Naive thymus-derived CD4-positive, alpha-beta T cell (primary cell): ENCODE data around the gene AMPD3. TPM values are rescaled to one million over a fixed set of nuclear protein-coding genes. Genes with fewer than 3 reads are reported as not detected.

Experiments used
- ATAC-seq: fragments of 150-1000 bp; cut with Tn5 transposase; 2 replicates; pipeline ENCODE4 v1.10.0; 2021; ENCODE audit warnings: mild to moderate bottlenecking, moderate library complexity
- CTCF ChIA-PET: fragments of 350-600 bp; sonication (Branson Sonifier 250); formaldehyde crosslinking; loops from one replicate; lab custom pipeline; 2021; ENCODE audit warnings: antibody characterized with exemption; lab: Charles Lee
- POLR2A ChIA-PET: fragments of 350-600 bp; sonication (Branson Sonifier 250); formaldehyde crosslinking; loops from one replicate; lab custom pipeline; 2021; ENCODE audit warnings: antibody characterized with exemption, inconsistent platforms; lab: Charles Lee
- DNase-seq, 9 donors: peaks; one replicate each; pipeline versions ENCODE4 v3.0.0 to v3.0.0-alpha.2; 2020 to 2022; ENCODE audit warnings: mixed read lengths in 1 of 9
- H3K27ac ChIP-seq: one replicate; pipeline ENCODE4 v1.7.0; 2013; ENCODE audit warnings: mild to moderate bottlenecking, low read depth, low read length, moderate library complexity
- H3K27me3 ChIP-seq, 2 donors: one replicate each; pipeline ENCODE4 v1.7.0; 2013; ENCODE audit warnings: low read length in 2 of 2, mild to moderate bottlenecking in 2 of 2, moderate library complexity in 2 of 2; ENCODE audit not compliant: control insufficient read depth in 2 of 2, insufficient read depth in 2 of 2
- H3K36me3 ChIP-seq, 3 experiments: 1 replicate in 2 of 3; 2 replicates in 1 of 3; pipeline ENCODE4 v1.7.0; 2013; ENCODE audit warnings: low read length in 3 of 3, mild to moderate bottlenecking in 3 of 3, moderate library complexity in 1 of 3; ENCODE audit not compliant: insufficient read depth in 3 of 3, control insufficient read depth in 2 of 3
- H3K4me1 ChIP-seq, 2 donors: one replicate each; pipeline ENCODE4 v1.7.0; 2013; ENCODE audit warnings: low read length in 2 of 2, mild to moderate bottlenecking in 2 of 2, moderate library complexity in 1 of 2; ENCODE audit not compliant: control insufficient read depth in 2 of 2, insufficient read depth in 2 of 2
- H3K4me3 ChIP-seq: 2 replicates; pipeline ENCODE4 v1.7.0; 2013; ENCODE audit warnings: mild to moderate bottlenecking, low read length
- H3K9me3 ChIP-seq, 3 experiments: 1 replicate in 2 of 3; 2 replicates in 1 of 3; pipeline ENCODE4 v1.7.0; 2013; ENCODE audit warnings: low read length in 3 of 3; ENCODE audit not compliant: control insufficient read depth in 2 of 3
- H3K27ac Mint-ChIP-seq, 9 donors: one replicate each; pipeline ENCODE4 v1.8.0; 2020 to 2022; ENCODE audit warnings: mixed read lengths in 9 of 9, mild to moderate bottlenecking in 8 of 9, moderate library complexity in 5 of 9, inconsistent platforms in 2 of 9
- H3K27me3 Mint-ChIP-seq, 5 donors: one replicate each; pipeline ENCODE4 v1.8.0; 2021 to 2022; ENCODE audit warnings: mixed read lengths in 5 of 5, mild to moderate bottlenecking in 1 of 5
- H3K36me3 Mint-ChIP-seq, 5 donors: one replicate each; pipeline ENCODE4 v1.8.0; 2020 to 2022; ENCODE audit warnings: mixed read lengths in 5 of 5, mild to moderate bottlenecking in 3 of 5, inconsistent platforms in 1 of 5
- H3K4me1 Mint-ChIP-seq, 7 donors: one replicate each; pipeline ENCODE4 v1.8.0; 2020 to 2022; ENCODE audit warnings: mixed read lengths in 7 of 7, mild to moderate bottlenecking in 3 of 7, inconsistent platforms in 1 of 7
- H3K4me3 Mint-ChIP-seq, 10 donors: one replicate each; pipeline ENCODE4 v1.8.0; 2020 to 2022; ENCODE audit warnings: mild to moderate bottlenecking in 10 of 10, mixed read lengths in 10 of 10, moderate library complexity in 6 of 10, inconsistent platforms in 2 of 10
- H3K9me3 Mint-ChIP-seq, 11 donors: one replicate each; pipeline ENCODE4 v1.8.0; 2020 to 2022; ENCODE audit warnings: mixed read lengths in 11 of 11, mild to moderate bottlenecking in 4 of 11, inconsistent platforms in 1 of 11, moderate library complexity in 1 of 11
- intact Hi-C, 2 donors: fragments of 100-400 bp; cut with micrococcal nuclease; formaldehyde crosslinking; loops; one replicate each; pipeline ENCODE4 v1.15.1; 2023
- polyA plus RNA-seq, 2 donors: library from polyadenylated mRNA; unstranded; fragments of 300-500 nt; fragmentation: Illumina TruSeq; gene quantifications; one replicate each; pipeline ENCODE4 v1.2.3, GENCODE V29; 2021
- total RNA-seq, 6 experiments: library from RNA in 5 of 6; stranded (reverse) in 5 of 6; gene quantifications; 1 replicate in 5 of 6; 2 replicates in 1 of 6; pipeline ENCODE4 v1.2.3 and lab custom pipeline; 2021 to 2026

The AMPD3 gene
- total and polyA plus RNA-seq, 7 experiments from 2014 or later: 12.9 to 35.1 (median 29.9) TPM

DNA sequence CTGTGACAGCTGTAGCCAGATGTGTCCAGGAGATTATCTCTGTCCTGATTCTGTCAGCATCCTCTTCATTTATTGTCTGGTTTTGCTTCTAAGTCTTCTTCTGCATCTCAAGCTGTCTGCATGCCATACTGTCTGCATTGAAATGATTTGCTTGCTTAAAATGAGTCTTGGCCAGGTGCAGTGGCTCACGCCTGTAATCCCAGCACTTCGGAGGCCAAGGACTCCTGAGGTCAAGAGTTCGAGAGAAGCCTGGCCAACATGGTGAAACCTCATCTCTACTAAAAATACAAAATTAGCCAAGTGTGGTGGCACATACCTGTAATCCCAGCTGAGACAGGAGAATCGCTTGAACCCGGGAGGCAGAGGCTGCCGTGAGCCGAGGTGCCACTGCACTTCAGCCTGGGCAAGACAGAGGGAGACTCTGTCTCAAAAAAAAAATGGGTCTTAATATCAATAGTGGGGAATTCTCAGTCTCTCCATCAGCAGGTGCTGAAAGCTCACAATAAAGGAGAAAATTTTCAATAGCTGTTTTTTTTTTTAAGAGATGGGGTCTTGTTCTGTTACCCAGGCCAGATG, 39.2 kb upstream of the AMPD3 start:
- peaks cover 0 to 3% (median 0%) of the 10 kb centered on the region in 11 donors for H3K9me3 Mint-ChIP-seq
- ATAC-seq: no peak
- H3K36me3 Mint-ChIP-seq: peaks cover 0 to 2% (median 0%) of the 10 kb centered on the region in 5 donors
- intact Hi-C loops: no loop called here
- Histone ChIP-seq H3K27me3 (no peaks in the 10 kb centered on the region), H3K9me3 (no peaks in the 10 kb centered on the region), H3K36me3 (no peaks in the 10 kb centered on the region), H3K4me3 (no peak overlapping the region), H3K27ac (no peak overlapping the region), H3K4me1 (peaks cover 8 to 15% of the 10 kb centered on the region in 2 donors)
- H3K27ac Mint-ChIP-seq: no peak overlapping the region
- DNase-seq: no peak
- POLR2A ChIA-PET: interaction anchor here (0.6 kb wide), 1 partner anchor 219 kb away, joined by 3 read pairs; no protein-coding TSS in a partner anchor
- CTCF ChIA-PET: interaction anchor here (0.6 to 1.1 kb wide), 6 partner anchors 39 to 1241 kb away, joined by 3 read pairs; partner anchors contain the start of gene AMPD3
- no peak overlapping the region for H3K4me3 Mint-ChIP-seq
- H3K4me1 Mint-ChIP-seq: peaks cover 21 to 26% (median 24%) of the 10 kb centered on the region in 7 donors
- peaks cover 0 to 31% (median 0%) of the 10 kb centered on the region in 5 donors for H3K27me3 Mint-ChIP-seq

GRCh38 chr11:10418259-10418949, 36.7 kb upstream of the AMPD3 start:
- Mint-ChIP-seq H3K4me3 (no peak overlapping the region), H3K4me1 (peaks cover 18 to 21% (median 20%) of the 10 kb centered on the region in 7 donors)
- ATAC-seq: no peak

GRCh38 chr11:10418950-10419310, 36.1 kb upstream of the AMPD3 start:
- Histone ChIP-seq H3K36me3 (no peaks in the 10 kb centered on the region), H3K27me3 (no peaks in the 10 kb centered on the region), H3K4me1 (peaks cover 8 to 11% of the 10 kb centered on the region in 2 donors), H3K27ac (no peak overlapping the region), H3K4me3 (no peak overlapping the region), H3K9me3 (no peaks in the 10 kb centered on the region)
- H3K4me3 Mint-ChIP-seq: no peak overlapping the region
- H3K4me1 Mint-ChIP-seq: peaks cover 13 to 16% (median 15%) of the 10 kb centered on the region in 7 donors
- POLR2A ChIA-PET: no interaction called here
- ATAC-seq: no peak
- no peak for DNase-seq
- no peak overlapping the region for H3K27ac Mint-ChIP-seq
- intact Hi-C loops: no loop called here
- H3K36me3 Mint-ChIP-seq: peaks cover 0 to 2% (median 0%) of the 10 kb centered on the region in 5 donors
- H3K27me3 Mint-ChIP-seq: peaks cover 0 to 54% (median 0%) of the 10 kb centered on the region in 5 donors
- CTCF ChIA-PET: no interaction called here
- H3K9me3 Mint-ChIP-seq: peaks cover 0 to 16% (median 0%) of the 10 kb centered on the region in 11 donors

More at GRCh38 chr11:10418259-10418949, 36.7 kb upstream of the AMPD3 start:
- POLR2A ChIA-PET: no interaction called here
- Mint-ChIP-seq H3K27me3 (peaks cover 0 to 50% (median 0%) of the 10 kb centered on the region in 5 donors), H3K36me3 (peaks cover 0 to 2% (median 0%) of the 10 kb centered on the region in 5 donors), H3K27ac (no peak overlapping the region), H3K9me3 (peaks cover 0 to 11% (median 0%) of the 10 kb centered on the region in 11 donors)
- Histone ChIP-seq H3K4me1 (peaks cover 8 to 15% of the 10 kb centered on the region in 2 donors), H3K9me3 (no peaks in the 10 kb centered on the region), H3K36me3 (no peaks in the 10 kb centered on the region), H3K27me3 (no peaks in the 10 kb centered on the region), H3K4me3 (no peak overlapping the region), H3K27ac (no peak overlapping the region)
- CTCF ChIA-PET: no interaction called here
- intact Hi-C loops: no loop called here
- no peak for DNase-seq

DNA sequence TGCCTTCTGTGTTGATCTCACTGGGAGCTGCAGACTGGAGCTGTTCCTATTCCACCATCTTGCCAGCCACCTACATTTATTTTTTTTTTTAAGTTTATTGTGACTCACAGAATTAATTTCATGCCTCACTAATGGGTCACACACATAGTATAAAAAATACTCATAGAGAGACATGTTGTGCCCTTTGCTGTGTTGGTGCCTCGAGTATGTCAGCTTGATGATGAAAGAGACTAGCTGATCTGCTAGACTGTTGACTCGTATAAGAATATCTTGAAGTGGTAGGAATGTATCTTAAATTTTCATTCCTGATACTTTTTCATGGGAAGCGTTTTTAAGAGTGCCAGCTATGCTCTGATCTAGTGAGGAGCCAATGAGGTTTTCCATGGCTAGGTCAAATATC, 28.6 kb upstream of the AMPD3 start:
- H3K4me1 Mint-ChIP-seq: peaks cover 0 to 2% (median 0%) of the 10 kb centered on the region in 7 donors
- H3K36me3 Mint-ChIP-seq: no peaks in the 10 kb centered on the region
- H3K36me3 ChIP-seq: no peaks in the 10 kb centered on the region
- no peaks in the 10 kb centered on the region for H3K9me3 ChIP-seq
- peaks cover 0 to 52% (median 7%) of the 10 kb centered on the region in 5 donors for H3K27me3 Mint-ChIP-seq
- H3K4me3 Mint-ChIP-seq: no peak overlapping the region
- H3K27me3 ChIP-seq: peaks cover 0 to 4% of the 10 kb centered on the region in 2 donors
- no peak overlapping the region for H3K27ac Mint-ChIP-seq
- DNase-seq (no peak), ATAC-seq (no peak)
- H3K9me3 Mint-ChIP-seq: peaks cover 0 to 22% (median 6%) of the 10 kb centered on the region in 11 donors
- ChIA-PET CTCF (interaction anchor here (0.8 kb wide), 1 partner anchor 13 kb away, joined by 4 read pairs; no protein-coding TSS in a partner anchor), POLR2A (interaction anchor here (1.0 kb wide), 1 partner anchor 25 kb away, joined by 3 read pairs; no protein-coding TSS in a partner anchor)
- H3K4me3 ChIP-seq: no peak overlapping the region
- intact Hi-C loops: no loop called here
- H3K4me1 ChIP-seq: no peaks in the 10 kb centered on the region
- H3K27ac ChIP-seq: no peak overlapping the region

DNA sequence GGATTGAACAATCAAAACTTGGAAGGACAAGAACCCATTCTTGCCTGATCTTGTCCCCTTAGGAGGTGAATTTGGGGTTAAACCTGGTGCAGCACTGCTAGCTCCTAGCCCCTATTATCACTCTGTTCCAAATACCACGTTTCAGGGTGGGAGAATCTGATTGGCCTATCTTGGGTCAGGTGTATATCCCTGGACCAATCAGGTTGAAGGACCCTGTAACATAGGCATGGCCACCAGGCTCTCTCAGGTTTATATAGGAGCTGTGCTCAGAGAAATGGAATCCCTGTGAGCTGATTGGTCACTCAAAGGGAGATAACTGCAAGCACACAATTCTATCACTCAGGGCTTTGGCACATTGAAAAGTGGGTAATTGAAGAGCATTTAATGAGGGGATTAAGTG, 26.6 kb upstream of the AMPD3 start:
- H3K36me3 ChIP-seq: no peaks in the 10 kb centered on the region
- no peaks in the 10 kb centered on the region for H3K4me1 ChIP-seq
- peaks cover 0 to 51% (median 7%) of the 10 kb centered on the region in 5 donors for H3K27me3 Mint-ChIP-seq
- ATAC-seq (no peak), DNase-seq (no peak)
- H3K4me3 ChIP-seq: no peak overlapping the region
- peaks cover 0 to 4% of the 10 kb centered on the region in 2 donors for H3K27me3 ChIP-seq
- intact Hi-C loops: no loop called here
- H3K4me1 Mint-ChIP-seq: peaks cover 0 to 2% (median 0%) of the 10 kb centered on the region in 7 donors
- no peaks in the 10 kb centered on the region for H3K36me3 Mint-ChIP-seq
- CTCF ChIA-PET: no interaction called here
- H3K9me3 ChIP-seq: no peaks in the 10 kb centered on the region
- H3K27ac Mint-ChIP-seq: no peak overlapping the region
- H3K9me3 Mint-ChIP-seq: peaks cover 0 to 19% (median 4%) of the 10 kb centered on the region in 11 donors
- H3K4me3 Mint-ChIP-seq: no peak overlapping the region
- POLR2A ChIA-PET: interaction anchor here (0.7 kb wide), 1 partner anchor 8 kb away, joined by 3 read pairs; no protein-coding TSS in a partner anchor
- no peak overlapping the region for H3K27ac ChIP-seq

DNA sequence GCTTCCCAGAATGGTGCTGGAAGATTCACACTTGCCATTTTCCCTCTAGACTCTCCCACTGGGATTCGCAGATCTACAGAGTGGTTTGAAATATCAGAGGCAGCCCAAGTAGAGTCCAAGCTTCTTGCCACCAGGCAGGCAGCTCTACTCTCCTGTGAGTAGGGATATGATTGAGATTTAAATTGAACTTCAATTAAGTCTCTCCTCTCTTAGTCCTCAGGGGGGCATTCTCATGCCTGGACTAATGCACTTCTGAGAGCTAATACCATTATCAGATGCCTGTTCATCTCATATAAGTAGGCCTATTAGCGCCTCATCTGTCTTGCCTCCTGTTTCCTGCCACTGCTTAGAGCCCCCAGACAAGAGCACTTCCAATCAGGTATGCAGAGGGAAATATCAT, 25.5 kb upstream of the AMPD3 start:
- Histone ChIP-seq H3K4me1 (no peaks in the 10 kb centered on the region), H3K27me3 (peaks cover 0 to 4% of the 10 kb centered on the region in 2 donors), H3K9me3 (no peaks in the 10 kb centered on the region), H3K4me3 (no peak overlapping the region), H3K27ac (no peak overlapping the region), H3K36me3 (no peaks in the 10 kb centered on the region)
- Mint-ChIP-seq H3K27me3 (peaks cover 0 to 52% (median 6%) of the 10 kb centered on the region in 5 donors), H3K36me3 (no peaks in the 10 kb centered on the region), H3K9me3 (peaks cover 0 to 19% (median 4%) of the 10 kb centered on the region in 11 donors), H3K4me3 (no peak overlapping the region), H3K27ac (no peak overlapping the region), H3K4me1 (peaks cover 0 to 2% (median 0%) of the 10 kb centered on the region in 7 donors)
- POLR2A ChIA-PET: interaction anchor here (1.0 to 1.5 kb wide), 2 partner anchors 10 to 22 kb away, joined by 3 read pairs; no protein-coding TSS in a partner anchor
- DNase-seq (no peak), ATAC-seq (no peak)
- CTCF ChIA-PET: interaction anchor here (1.2 kb wide), 1 partner anchor 16 kb away, joined by 6 read pairs; no protein-coding TSS in a partner anchor
- intact Hi-C loops: no loop called here
